Gastrocnemius medialis (tissue), 4 donors: ENCODE results near the gene ACSL1. TPM values are rescaled to one million over a fixed set of nuclear protein-coding genes. Genes with fewer than 3 reads are reported as not detected.

ENCODE experiments used
- ATAC-seq, 2 donors: fragments of 150-250 bp; one replicate each; pipeline ENCODE4 v1.9.1; 2016
- DNase-seq, 2 donors: peaks; one replicate each; pipeline ENCODE4 v3.0.0-alpha.2; 2019
- H3K27ac ChIP-seq, 4 donors: fragments of 200-600 bp; sonication (generic); 1 replicate in 1 of 4; 2 replicates in 3 of 4; pipeline ENCODE4 v1.5.1; 2016 to 2018; ENCODE audit warnings: mild to moderate bottlenecking in 2 of 4, moderate library complexity in 1 of 4
- H3K27me3 ChIP-seq, 3 donors: fragments of 200-600 bp; sonication (generic) in 2 of 3; 1 replicate in 1 of 3; 2 replicates in 2 of 3; pipeline versions ENCODE4 v1.5.1 to v1.6.0; 2016 to 2019; ENCODE audit warnings: mild to moderate bottlenecking in 1 of 3, moderate library complexity in 1 of 3
- H3K36me3 ChIP-seq, 2 donors: fragments of 200-600 bp; sonication (generic) in 1 of 2; one replicate each; pipeline ENCODE4 v1.5.1; 2017 to 2018
- H3K4me1 ChIP-seq, 2 donors: fragments of 200-600 bp; sonication (generic) in 1 of 2; one replicate each; pipeline ENCODE4 v1.5.1; 2016 to 2017; ENCODE audit warnings: mild to moderate bottlenecking in 2 of 2
- H3K4me3 ChIP-seq, 4 donors: fragments of 200-600 bp; sonication (generic) in 3 of 4; 1 replicate in 1 of 4; 2 replicates in 3 of 4; pipeline ENCODE4 v1.5.1; 2016 to 2019; ENCODE audit warnings: mild to moderate bottlenecking in 2 of 4
- H3K9me3 ChIP-seq, 3 donors: fragments of 200-600 bp; sonication (generic) in 2 of 3; 1 replicate in 1 of 3; 2 replicates in 2 of 3; pipeline ENCODE4 v1.5.1; 2016 to 2019
- CTCF ChIP-seq, 5 experiments: fragments of 450-650 bp in 3 of 5; fragments of 200-600 bp in 2 of 5; sonication (generic) in 2 of 5; IDR thresholded peaks in 4 of 5; conservative IDR thresholded peaks in 1 of 5; 1 replicate in 4 of 5; 2 replicates in 1 of 5; pipeline ENCODE4 v1.5.1; 2016 to 2019; ENCODE audit warnings: antibody characterized with exemption in 5 of 5, mild to moderate bottlenecking in 3 of 5, moderate library complexity in 3 of 5
- POLR2A ChIP-seq, 2 donors: fragments of 450-650 bp; IDR thresholded peaks; one replicate each; pipeline ENCODE4 v1.6.1; 2017; ENCODE audit warnings: antibody characterized with exemption in 2 of 2, mild to moderate bottlenecking in 2 of 2, moderate library complexity in 2 of 2
- in situ Hi-C, 4 donors: fragments of 200-750 bp; cut with MboI; loops; one replicate each; pipeline versions ENCODE4 v1.15.0 to v1.8.0; 2017; ENCODE audit warnings: low sequenced_read_pairs in 4 of 4
- intact Hi-C: fragments of 100-400 bp; cut with DNase I; formaldehyde crosslinking; loops from one replicate; pipeline ENCODE4 v1.15.1; 2023; ENCODE audit warnings: low total_unique reads
- total RNA-seq, 4 donors: library from RNA; depleted of rRNA; stranded (reverse); fragments of >200 nt; gene quantifications; one replicate each; pipeline versions ENCODE4 v1.1.0 to v1.2.3, GENCODE V29; 2016

ACSL1 gene
- total RNA-seq, 4 donors from 2014 or later = 591 to 2,181 (median 1,316) TPM

- peaks cover 29 to 31% of the 10 kb centered on the region in 2 donors for H3K4me1 ChIP-seq
- no peaks in the 10 kb centered on the region for H3K27me3 ChIP-seq
- ATAC-seq (peak; percentile 51 to 71), DNase-seq (peak; percentile 72 to 92)
- H3K36me3 ChIP-seq = no peaks in the 10 kb centered on the region
- no peak overlapping the region for H3K4me3 ChIP-seq
- TF ChIP-seq POLR2A (IDR thresholded peaks at IDR 0.05) = no peak
- no peak for TF ChIP-seq CTCF (IDR thresholded peaks at IDR 0.05 in 4 of 5, conservative IDR thresholded peaks at IDR 0.05 in 1 of 5)
- intact Hi-C loops = loop anchor here (2.0 to 10.0 kb wide), 6 partner anchors 80 to 648 kb away; partner anchors contain the start of genes ANKRD37, CFAP97, LRP2BP and SNX25
- H3K9me3 ChIP-seq = no peaks in the 10 kb centered on the region
- H3K27ac ChIP-seq = peak overlapping the region; percentile 74 to 85 (median 79)
- in situ Hi-C loops = loop anchor here in 3 of 4 donors (5.0 to 25.0 kb wide), 2 partner anchors 75 to 240 kb away; no protein-coding TSS in a partner anchor
Measured at GRCh38 chr4:184747034-184747830, 78.5 kb downstream of the ACSL1 start.

- ATAC-seq (peak; percentile 59 to 61), DNase-seq (peak; percentile 67 to 72)
- Histone ChIP-seq H3K27me3 (no peaks in the 10 kb centered on the region), H3K4me1 (peaks cover 29 to 31% of the 10 kb centered on the region in 2 donors), H3K9me3 (no peaks in the 10 kb centered on the region), H3K4me3 (peak overlapping the region in 2 of 4 donors; percentile 7 to 15), H3K27ac (peak overlapping the region; percentile 74 to 85 (median 79)), H3K36me3 (no peaks in the 10 kb centered on the region)
- in situ Hi-C loops (loop anchor here in 3 of 4 donors (5.0 to 25.0 kb wide), 2 partner anchors 76 to 241 kb away; no protein-coding TSS in a partner anchor), intact Hi-C loops (loop anchor here (2.0 to 10.0 kb wide), 6 partner anchors 81 to 649 kb away; partner anchors contain the start of genes ANKRD37, CFAP97, LRP2BP and SNX25)
- TF ChIP-seq POLR2A (IDR thresholded peaks at IDR 0.05) (peak in 1 of 2 donors; percentile 13), CTCF (IDR thresholded peaks at IDR 0.05 in 4 of 5, conservative IDR thresholded peaks at IDR 0.05 in 1 of 5) (peak; percentile 65 to 79 (median 77))
Measured at GRCh38 chr4:184745831-184746795, 79.7 kb downstream of the ACSL1 start.

GRCh38 chr4:184744236-184744635 is 81.5 kb downstream of the ACSL1 start:
- no peaks in the 10 kb centered on the region for H3K36me3 ChIP-seq
- ATAC-seq = no peak
- in situ Hi-C loops = loop anchor here in 3 of 4 donors (25.0 kb wide), 1 partner anchor 243 kb away; no protein-coding TSS in a partner anchor

More at GRCh38 chr4:184744236-184744635, 81.5 kb downstream of the ACSL1 start:
- H3K9me3 ChIP-seq = no peaks in the 10 kb centered on the region
- peaks cover 29 to 31% of the 10 kb centered on the region in 2 donors for H3K4me1 ChIP-seq
- no peak for DNase-seq
- no peak overlapping the region for H3K4me3 ChIP-seq
- no peak for TF ChIP-seq POLR2A (IDR thresholded peaks at IDR 0.05)
- TF ChIP-seq CTCF (IDR thresholded peaks at IDR 0.05 in 4 of 5, conservative IDR thresholded peaks at IDR 0.05 in 1 of 5) = no peak
- H3K27ac ChIP-seq = no peak overlapping the region
- no peaks in the 10 kb centered on the region for H3K27me3 ChIP-seq
- intact Hi-C loops = loop anchor here (10.0 kb wide), 2 partner anchors 461 to 651 kb away; partner anchors contain the start of genes ANKRD37, CFAP97, LRP2BP and SNX25
